ENCODE results near the gene CAMTA1.

The CAMTA1 gene

GRCh38 chr1:6989212-6990159 lies 204.2 kb downstream of the CAMTA1 start:
- peaks cover 0 to 4% of the 10 kb centered on the region in 2 donors for H3K27me3 ChIP-seq (ENCODE audit: control insufficient read depth in 1 of 2, insufficient read depth in 2 of 2, low read length in 2 of 2)
- no peaks in the 10 kb centered on the region for H3K36me3 ChIP-seq (ENCODE audit: control insufficient read depth in 2 of 2, insufficient read depth in 2 of 2, low read length in 2 of 2)
- H3K4me1 ChIP-seq (ENCODE audit: control insufficient read depth, insufficient read depth, low read length): no peaks in the 10 kb centered on the region
- H3K4me3 ChIP-seq (ENCODE audit: low read length in 2 of 2): no peak overlapping the region
- no peak overlapping the region for H3K27ac ChIP-seq (ENCODE audit: low read length)
- H3K9ac ChIP-seq (ENCODE audit: low read length in 2 of 2): no peak overlapping the region
- H3K9me3 ChIP-seq (ENCODE audit: control insufficient read depth in 2 of 2, low read length in 2 of 2): peaks cover 0 to 5% of the 10 kb centered on the region in 2 donors

GRCh38 chr1:6991266-6991665 lies 206.0 kb downstream of the CAMTA1 start:
- Histone ChIP-seq H3K9me3 (ENCODE audit: control insufficient read depth in 2 of 2, low read length in 2 of 2) (peaks cover 0 to 5% of the 10 kb centered on the region in 2 donors), H3K36me3 (ENCODE audit: control insufficient read depth in 2 of 2, insufficient read depth in 2 of 2, low read length in 2 of 2) (no peaks in the 10 kb centered on the region), H3K4me3 (ENCODE audit: low read length in 2 of 2) (no peak overlapping the region)

GRCh38 chr1:6995789-6996188 lies 210.5 kb downstream of the CAMTA1 start:
- no peaks in the 10 kb centered on the region for H3K9me3 ChIP-seq (ENCODE audit: control insufficient read depth in 2 of 2, low read length in 2 of 2)
- no peak overlapping the region for H3K4me3 ChIP-seq (ENCODE audit: low read length in 2 of 2)
- no peaks in the 10 kb centered on the region for H3K36me3 ChIP-seq (ENCODE audit: control insufficient read depth in 2 of 2, insufficient read depth in 2 of 2, low read length in 2 of 2)
- no peaks in the 10 kb centered on the region for H3K27me3 ChIP-seq (ENCODE audit: control insufficient read depth in 1 of 2, insufficient read depth in 2 of 2, low read length in 2 of 2)
- H3K27ac ChIP-seq (ENCODE audit: low read length): no peak overlapping the region
- no peaks in the 10 kb centered on the region for H3K4me1 ChIP-seq (ENCODE audit: control insufficient read depth, insufficient read depth, low read length)
- no peak overlapping the region for H3K9ac ChIP-seq (ENCODE audit: low read length in 2 of 2)

More at GRCh38 chr1:6991266-6991665, 206.0 kb downstream of the CAMTA1 start:
- H3K27ac ChIP-seq (ENCODE audit: low read length): no peak overlapping the region
- H3K9ac ChIP-seq (ENCODE audit: low read length in 2 of 2): no peak overlapping the region
- H3K27me3 ChIP-seq (ENCODE audit: control insufficient read depth in 1 of 2, insufficient read depth in 2 of 2, low read length in 2 of 2): no peaks in the 10 kb centered on the region
- H3K4me1 ChIP-seq (ENCODE audit: control insufficient read depth, insufficient read depth, low read length): no peaks in the 10 kb centered on the region

- no peaks in the 10 kb centered on the region for H3K9me3 ChIP-seq (ENCODE audit: control insufficient read depth in 2 of 2, low read length in 2 of 2)
- no peak overlapping the region for H3K27ac ChIP-seq (ENCODE audit: low read length)
- H3K4me3 ChIP-seq (ENCODE audit: low read length in 2 of 2): no peak overlapping the region
- no peak overlapping the region for H3K9ac ChIP-seq (ENCODE audit: low read length in 2 of 2)
- H3K4me1 ChIP-seq (ENCODE audit: control insufficient read depth, insufficient read depth, low read length): no peaks in the 10 kb centered on the region
- no peaks in the 10 kb centered on the region for H3K27me3 ChIP-seq (ENCODE audit: control insufficient read depth in 1 of 2, insufficient read depth in 2 of 2, low read length in 2 of 2)
- H3K36me3 ChIP-seq (ENCODE audit: control insufficient read depth in 2 of 2, insufficient read depth in 2 of 2, low read length in 2 of 2): no peaks in the 10 kb centered on the region
Measured at GRCh38 chr1:6996371-6996770, 211.1 kb downstream of the CAMTA1 start.

- no peak overlapping the region for H3K9ac ChIP-seq (ENCODE audit: low read length in 2 of 2)
- no peak overlapping the region for H3K4me3 ChIP-seq (ENCODE audit: low read length in 2 of 2)
- no peaks in the 10 kb centered on the region for H3K4me1 ChIP-seq (ENCODE audit: control insufficient read depth, insufficient read depth, low read length)
- no peak overlapping the region for H3K27ac ChIP-seq (ENCODE audit: low read length)
- H3K36me3 ChIP-seq (ENCODE audit: control insufficient read depth in 2 of 2, insufficient read depth in 2 of 2, low read length in 2 of 2): no peaks in the 10 kb centered on the region
- no peaks in the 10 kb centered on the region for H3K9me3 ChIP-seq (ENCODE audit: control insufficient read depth in 2 of 2, low read length in 2 of 2)
- H3K27me3 ChIP-seq (ENCODE audit: control insufficient read depth in 1 of 2, insufficient read depth in 2 of 2, low read length in 2 of 2): no peaks in the 10 kb centered on the region
Measured at GRCh38 chr1:6996866-6997265, 211.6 kb downstream of the CAMTA1 start.

GRCh38 chr1:6998267-6998666 lies 213.0 kb downstream of the CAMTA1 start:
- no peaks in the 10 kb centered on the region for H3K36me3 ChIP-seq (ENCODE audit: control insufficient read depth in 2 of 2, insufficient read depth in 2 of 2, low read length in 2 of 2)
- no peak overlapping the region for H3K9ac ChIP-seq (ENCODE audit: low read length in 2 of 2)
- no peaks in the 10 kb centered on the region for H3K4me1 ChIP-seq (ENCODE audit: control insufficient read depth, insufficient read depth, low read length)
- H3K27ac ChIP-seq (ENCODE audit: low read length): no peak overlapping the region
- peaks cover 0 to 5% of the 10 kb centered on the region in 2 donors for H3K27me3 ChIP-seq (ENCODE audit: control insufficient read depth in 1 of 2, insufficient read depth in 2 of 2, low read length in 2 of 2)
- no peaks in the 10 kb centered on the region for H3K9me3 ChIP-seq (ENCODE audit: control insufficient read depth in 2 of 2, low read length in 2 of 2)
- H3K4me3 ChIP-seq (ENCODE audit: low read length in 2 of 2): no peak overlapping the region

GRCh38 chr1:6999826-7000225 lies 214.6 kb downstream of the CAMTA1 start:
- Histone ChIP-seq H3K4me3 (ENCODE audit: low read length in 2 of 2) (no peak overlapping the region), H3K4me1 (ENCODE audit: control insufficient read depth, insufficient read depth, low read length) (no peaks in the 10 kb centered on the region)

GRCh38 chr1:7000720-7001119 lies 215.5 kb downstream of the CAMTA1 start:
- H3K36me3 ChIP-seq (ENCODE audit: control insufficient read depth in 2 of 2, insufficient read depth in 2 of 2, low read length in 2 of 2): no peaks in the 10 kb centered on the region
- no peak overlapping the region for H3K9ac ChIP-seq (ENCODE audit: low read length in 2 of 2)
- no peaks in the 10 kb centered on the region for H3K4me1 ChIP-seq (ENCODE audit: control insufficient read depth, insufficient read depth, low read length)
- no peak overlapping the region for H3K4me3 ChIP-seq (ENCODE audit: low read length in 2 of 2)
- H3K9me3 ChIP-seq (ENCODE audit: control insufficient read depth in 2 of 2, low read length in 2 of 2): no peaks in the 10 kb centered on the region
- H3K27ac ChIP-seq (ENCODE audit: low read length): no peak overlapping the region
- H3K27me3 ChIP-seq (ENCODE audit: control insufficient read depth in 1 of 2, insufficient read depth in 2 of 2, low read length in 2 of 2): peaks cover 0 to 7% of the 10 kb centered on the region in 2 donors

More at GRCh38 chr1:6999826-7000225, 214.6 kb downstream of the CAMTA1 start:
- Histone ChIP-seq H3K27ac (ENCODE audit: low read length) (no peak overlapping the region), H3K27me3 (ENCODE audit: control insufficient read depth in 1 of 2, insufficient read depth in 2 of 2, low read length in 2 of 2) (peaks cover 0 to 5% of the 10 kb centered on the region in 2 donors), H3K9me3 (ENCODE audit: control insufficient read depth in 2 of 2, low read length in 2 of 2) (no peaks in the 10 kb centered on the region), H3K9ac (ENCODE audit: low read length in 2 of 2) (no peak overlapping the region), H3K36me3 (ENCODE audit: control insufficient read depth in 2 of 2, insufficient read depth in 2 of 2, low read length in 2 of 2) (no peaks in the 10 kb centered on the region)

GRCh38 chr1:7002728-7003127 lies 217.5 kb downstream of the CAMTA1 start:
- no peak overlapping the region for H3K4me3 ChIP-seq (ENCODE audit: low read length in 2 of 2)
- H3K27ac ChIP-seq (ENCODE audit: low read length): no peak overlapping the region
- no peak overlapping the region for H3K9ac ChIP-seq (ENCODE audit: low read length in 2 of 2)
- no peaks in the 10 kb centered on the region for H3K4me1 ChIP-seq (ENCODE audit: control insufficient read depth, insufficient read depth, low read length)
- no peaks in the 10 kb centered on the region for H3K9me3 ChIP-seq (ENCODE audit: control insufficient read depth in 2 of 2, low read length in 2 of 2)
- H3K27me3 ChIP-seq (ENCODE audit: control insufficient read depth in 1 of 2, insufficient read depth in 2 of 2, low read length in 2 of 2): peaks cover 0 to 7% of the 10 kb centered on the region in 2 donors
- H3K36me3 ChIP-seq (ENCODE audit: control insufficient read depth in 2 of 2, insufficient read depth in 2 of 2, low read length in 2 of 2): no peaks in the 10 kb centered on the region

- H3K27me3 ChIP-seq (ENCODE audit: control insufficient read depth in 1 of 2, insufficient read depth in 2 of 2, low read length in 2 of 2): peaks cover 0 to 9% of the 10 kb centered on the region in 2 donors
- H3K36me3 ChIP-seq (ENCODE audit: control insufficient read depth in 2 of 2, insufficient read depth in 2 of 2, low read length in 2 of 2): no peaks in the 10 kb centered on the region
- H3K9ac ChIP-seq (ENCODE audit: low read length in 2 of 2): no peak overlapping the region
- H3K4me1 ChIP-seq (ENCODE audit: control insufficient read depth, insufficient read depth, low read length): no peaks in the 10 kb centered on the region
- H3K4me3 ChIP-seq (ENCODE audit: low read length in 2 of 2): no peak overlapping the region
- no peaks in the 10 kb centered on the region for H3K9me3 ChIP-seq (ENCODE audit: control insufficient read depth in 2 of 2, low read length in 2 of 2)
- no peak overlapping the region for H3K27ac ChIP-seq (ENCODE audit: low read length)
Measured at GRCh38 chr1:7003676-7004075, 218.4 kb downstream of the CAMTA1 start.

- Histone ChIP-seq H3K27me3 (ENCODE audit: control insufficient read depth in 1 of 2, insufficient read depth in 2 of 2, low read length in 2 of 2) (peaks cover 0 to 9% of the 10 kb centered on the region in 2 donors), H3K9ac (ENCODE audit: low read length in 2 of 2) (no peak overlapping the region), H3K27ac (ENCODE audit: low read length) (no peak overlapping the region), H3K4me1 (ENCODE audit: control insufficient read depth, insufficient read depth, low read length) (no peaks in the 10 kb centered on the region), H3K4me3 (ENCODE audit: low read length in 2 of 2) (no peak overlapping the region), H3K36me3 (ENCODE audit: control insufficient read depth in 2 of 2, insufficient read depth in 2 of 2, low read length in 2 of 2) (no peaks in the 10 kb centered on the region), H3K9me3 (ENCODE audit: control insufficient read depth in 2 of 2, low read length in 2 of 2) (no peaks in the 10 kb centered on the region)
Measured at GRCh38 chr1:7004181-7004580, 218.9 kb downstream of the CAMTA1 start.
